Esophagus (tissue), 2 donors: Measurements from ENCODE around the gene MYO16. TPM values are rescaled to one million over a fixed set of nuclear protein-coding genes. Genes with fewer than 3 reads are reported as not detected.
"Not testable (repeated sequence)": the region's sequence is repeated elsewhere in the genome, so short reads cannot be mapped to it uniquely, and the experiment has no call there.

Source experiments
- H3K27ac ChIP-seq, 2 donors: one replicate each; pipeline ENCODE4 v1.5.1; 2013; ENCODE audit warnings: low read depth in 2 of 2, mild to moderate bottlenecking in 2 of 2, inconsistent platforms in 1 of 2, low read length in 1 of 2, moderate library complexity in 1 of 2
- H3K27me3 ChIP-seq, 2 donors: one replicate each; pipeline ENCODE4 v1.6.1; 2013; ENCODE audit warnings: low read length in 2 of 2, control low read depth in 1 of 2, mild to moderate bottlenecking in 1 of 2; ENCODE audit not compliant: insufficient read depth in 2 of 2, control insufficient read depth in 1 of 2
- H3K36me3 ChIP-seq, 2 donors: one replicate each; pipeline ENCODE4 v1.6.1; 2013; ENCODE audit warnings: low read length in 1 of 2; ENCODE audit not compliant: control insufficient read depth in 2 of 2, insufficient read depth in 2 of 2
- H3K4me1 ChIP-seq, 2 donors: one replicate each; pipeline ENCODE4 v1.6.1; 2013; ENCODE audit warnings: low read length in 1 of 2; ENCODE audit not compliant: control insufficient read depth in 2 of 2, insufficient read depth in 2 of 2
- H3K4me3 ChIP-seq, 2 donors: one replicate each; pipeline ENCODE4 v1.5.1; 2013; ENCODE audit warnings: low read length in 2 of 2, mild to moderate bottlenecking in 2 of 2, low read depth in 1 of 2, moderate library complexity in 1 of 2
- H3K9me3 ChIP-seq, 2 donors: one replicate each; pipeline ENCODE4 v1.6.1; 2013; ENCODE audit warnings: mild to moderate bottlenecking in 2 of 2, low read depth in 1 of 2, low read length in 1 of 2, moderate library complexity in 1 of 2; ENCODE audit not compliant: control insufficient read depth in 2 of 2, insufficient read depth in 1 of 2
- WGBS, 2 donors: extraction: QIAGEN DNeasy Blood & Tissue Kit; methylation state at CpG; one replicate each; pipeline ENCODE4 v1.1.7; 2013; 5-methylcytosine and 5-hydroxymethylcytosine counted together
- polyA plus RNA-seq, 2 donors: library from polyadenylated mRNA; stranded (reverse); fragments of 200-250 nt; gene quantifications; one replicate each; pipeline ENCODE4 v1.2.3, GENCODE V29; 2013
- donor health status: healthy with polysubstance abuse.
- donor health status: Bipolar disorder and iron deficiency.

Gene MYO16
- polyA plus RNA-seq, 2 donors, result 0.06 to 0.18 TPM

GRCh38 chr13:109055850-109056249, 426.4 kb downstream of the MYO16 start:
- H3K27ac ChIP-seq, result no peak overlapping the region
- H3K36me3 ChIP-seq, result no peaks in the 10 kb centered on the region
- H3K4me3 ChIP-seq, result no peak overlapping the region
- H3K27me3 ChIP-seq, result no peaks in the 10 kb centered on the region
- H3K9me3 ChIP-seq, result no peaks in the 10 kb centered on the region
- H3K4me1 ChIP-seq, result no peaks in the 10 kb centered on the region

- Histone ChIP-seq H3K4me1 (no peaks in the 10 kb centered on the region), H3K9me3 (no peaks in the 10 kb centered on the region), H3K27ac (no peak overlapping the region), H3K36me3 (no peaks in the 10 kb centered on the region), H3K4me3 (no peak overlapping the region), H3K27me3 (no peaks in the 10 kb centered on the region)
- 64 to 65% methylated on average over 5 of the region's 5 CpGs for WGBS, 2 donors
These were observed 428.7 kb downstream of the MYO16 start for GRCh38 chr13:109058087-109058486.

GRCh38 chr13:109072505-109072904, 443.1 kb downstream of the MYO16 start:
- Histone ChIP-seq H3K36me3 (no peaks in the 10 kb centered on the region), H3K27me3 (no peaks in the 10 kb centered on the region), H3K9me3 (peaks cover 0 to 2% of the 10 kb centered on the region in 2 donors), H3K4me3 (no peak overlapping the region), H3K27ac (no peak overlapping the region), H3K4me1 (no peaks in the 10 kb centered on the region)
- WGBS, 2 donors, result 75 to 86% methylated on average over 3 of the region's 3 CpGs

- no peak overlapping the region for H3K27ac ChIP-seq
- WGBS, 2 donors, result 72 to 73% methylated on average over 6 of the region's 6 CpGs
These were observed 445.0 kb downstream of the MYO16 start for GRCh38 chr13:109074436-109074835.

GRCh38 chr13:109074853-109075252, 445.4 kb downstream of the MYO16 start:
- H3K4me3 ChIP-seq, result no peak overlapping the region
- H3K27ac ChIP-seq, result no peak overlapping the region
- no peaks in the 10 kb centered on the region for H3K9me3 ChIP-seq
- H3K4me1 ChIP-seq, result no peaks in the 10 kb centered on the region
- no peaks in the 10 kb centered on the region for H3K36me3 ChIP-seq
- 92 to 93% methylated on average over 3 of the region's 3 CpGs for WGBS, 2 donors
- no peaks in the 10 kb centered on the region for H3K27me3 ChIP-seq

More at GRCh38 chr13:109074436-109074835, 445.0 kb downstream of the MYO16 start:
- Histone ChIP-seq H3K4me3 (no peak overlapping the region), H3K4me1 (no peaks in the 10 kb centered on the region), H3K9me3 (no peaks in the 10 kb centered on the region), H3K27me3 (no peaks in the 10 kb centered on the region), H3K36me3 (no peaks in the 10 kb centered on the region)

GRCh38 chr13:109087916-109088623, 458.7 kb downstream of the MYO16 start:
- Histone ChIP-seq H3K27me3 (no peaks in the 10 kb centered on the region), H3K4me3 (no peak overlapping the region), H3K9me3 (no peaks in the 10 kb centered on the region), H3K36me3 (no peaks in the 10 kb centered on the region), H3K4me1 (peaks cover 0 to 4% of the 10 kb centered on the region in 2 donors), H3K27ac (no peak overlapping the region)
- WGBS, 2 donors, result 43 to 45% methylated on average over 10 of the region's 10 CpGs

- peak overlapping the region in 1 of 2 donors; percentile 13 for H3K27ac ChIP-seq
- peaks cover 0 to 4% of the 10 kb centered on the region in 2 donors for H3K4me1 ChIP-seq
- H3K9me3 ChIP-seq, result no peaks in the 10 kb centered on the region
- no peaks in the 10 kb centered on the region for H3K27me3 ChIP-seq
- no peak overlapping the region for H3K4me3 ChIP-seq
- H3K36me3 ChIP-seq, result no peaks in the 10 kb centered on the region
- 85 to 87% methylated on average over 22 of the region's 22 CpGs for WGBS, 2 donors
These were observed 459.2 kb downstream of the MYO16 start for GRCh38 chr13:109088624-109088917.

GRCh38 chr13:109090796-109091195, 461.4 kb downstream of the MYO16 start:
- H3K4me1 ChIP-seq, result peaks cover 0 to 4% of the 10 kb centered on the region in 2 donors
- H3K36me3 ChIP-seq, result no peaks in the 10 kb centered on the region
- H3K4me3 ChIP-seq, result no peak overlapping the region
- H3K9me3 ChIP-seq, result no peaks in the 10 kb centered on the region
- 72 to 75% methylated on average over 5 of the region's 5 CpGs for WGBS, 2 donors
- H3K27me3 ChIP-seq, result no peaks in the 10 kb centered on the region
- no peak overlapping the region for H3K27ac ChIP-seq

GRCh38 chr13:109091249-109091648, 461.8 kb downstream of the MYO16 start:
- peaks cover 0 to 4% of the 10 kb centered on the region in 2 donors for H3K4me1 ChIP-seq
- no peak overlapping the region for H3K27ac ChIP-seq
- 88 to 90% methylated on average over 7 of the region's 7 CpGs for WGBS, 2 donors
- H3K4me3 ChIP-seq, result no peak overlapping the region
- no peaks in the 10 kb centered on the region for H3K36me3 ChIP-seq
- H3K9me3 ChIP-seq, result no peaks in the 10 kb centered on the region
- no peaks in the 10 kb centered on the region for H3K27me3 ChIP-seq

GRCh38 chr13:109092186-109092585, 462.8 kb downstream of the MYO16 start:
- not testable (repeated sequence) for H3K27ac ChIP-seq, H3K36me3 ChIP-seq, H3K27me3 ChIP-seq, H3K4me3 ChIP-seq, H3K9me3 ChIP-seq, H3K4me1 ChIP-seq
- WGBS, 2 donors, result 85 to 92% methylated on average over 3 of the region's 3 CpGs
